ENCODE measurements around the gene PI4K2A.

The PI4K2A gene

GRCh38 chr10:97713339-97713825, 72.9 kb downstream of the PI4K2A start, which contains the start of gene MARVELD1:
Gene MARVELD1 (plus strand): TSS chr10:97713730. CDS start chr10:97713877, 147 bp downstream.
- no peaks in the 10 kb centered on the region for H3K9me3 ChIP-seq (ENCODE audit: insufficient read depth, low read depth, low read length)
- peak within 1 kb of the TSS; percentile 85 for H3K4me2 ChIP-seq (ENCODE audit: low read depth, low read length, poor library complexity, severe bottlenecking)
- no peaks in the 10 kb centered on the region for H3F3A ChIP-seq (ENCODE audit: low read depth)
- no peaks in the 10 kb centered on the region for H3K27me3 ChIP-seq (ENCODE audit: insufficient read depth, low read length, poor library complexity, severe bottlenecking)
- H3K36me3 ChIP-seq (ENCODE audit: insufficient read depth, low read length): no peaks in the 10 kb centered on the region
- H2AFZ ChIP-seq (ENCODE audit: low read length): peak within 1 kb of the TSS; percentile 85
- no peaks in the 10 kb centered on the region for H3K9me2 ChIP-seq (replicated peaks; ENCODE audit: low read depth, low read length)
- peaks cover 19% of the 10 kb centered on the region; the same call in 1 of the 2 replicates for H3K79me2 ChIP-seq (ENCODE audit: insufficient read depth, low read length)
- H4K20me1 ChIP-seq (ENCODE audit: insufficient read depth, low read length, poor library complexity, severe bottlenecking): peaks cover 7% of the 10 kb centered on the region
- peak within 1 kb of the TSS; percentile 87 for H3K9ac ChIP-seq (ENCODE audit: low read depth, low read length, poor library complexity, severe bottlenecking)
- no peak for TF ChIP-seq EZH2phosphoT487 (IDR thresholded peaks at IDR 0.05; ENCODE audit: borderline replicate concordance)
- no peak for TF ChIP-seq CTCF (conservative IDR thresholded peaks at IDR 0.05; ENCODE audit: low read length)
- H3K4me3 ChIP-seq (ENCODE audit: low read length, poor library complexity, severe bottlenecking): peak within 1 kb of the TSS; percentile 85
- peaks cover 45% of the 10 kb centered on the region for H3K4me1 ChIP-seq (ENCODE audit: insufficient read depth, low read length, poor library complexity, severe bottlenecking)

- Histone ChIP-seq H3K4me1 (ENCODE audit: insufficient read depth, low read length, poor library complexity, severe bottlenecking) (peaks cover 50% of the 10 kb centered on the region), H3K4me3 (ENCODE audit: low read length, poor library complexity, severe bottlenecking) (peak overlapping the region; percentile 85), H3K36me3 (ENCODE audit: insufficient read depth, low read length) (no peaks in the 10 kb centered on the region), H3K9me3 (ENCODE audit: insufficient read depth, low read depth, low read length) (no peaks in the 10 kb centered on the region), H3K27me3 (ENCODE audit: insufficient read depth, low read length, poor library complexity, severe bottlenecking) (no peaks in the 10 kb centered on the region), H3F3A (ENCODE audit: low read depth) (no peaks in the 10 kb centered on the region), H3K79me2 (ENCODE audit: insufficient read depth, low read length) (peaks cover 19% of the 10 kb centered on the region; the same call in 1 of the 2 replicates), H3K9me2 (replicated peaks; ENCODE audit: low read depth, low read length) (no peaks in the 10 kb centered on the region), H3K4me2 (ENCODE audit: low read depth, low read length, poor library complexity, severe bottlenecking) (peak overlapping the region; percentile 84), H4K20me1 (ENCODE audit: insufficient read depth, low read length, poor library complexity, severe bottlenecking) (peaks cover 7% of the 10 kb centered on the region), H3K9ac (ENCODE audit: low read depth, low read length, poor library complexity, severe bottlenecking) (peak overlapping the region; percentile 87), H2AFZ (ENCODE audit: low read length) (peak overlapping the region; percentile 85)
- TF ChIP-seq EZH2phosphoT487 (IDR thresholded peaks at IDR 0.05; ENCODE audit: borderline replicate concordance): no peak
- TF ChIP-seq CTCF (conservative IDR thresholded peaks at IDR 0.05; ENCODE audit: low read length): peak; percentile 44
These were observed 73.4 kb downstream of the PI4K2A start for GRCh38 chr10:97713826-97714400.

- Histone ChIP-seq H3K4me1 (ENCODE audit: insufficient read depth, low read length, poor library complexity, severe bottlenecking) (peaks cover 58% of the 10 kb centered on the region), H2AFZ (ENCODE audit: low read length) (peak overlapping the region; percentile 85), H3K27me3 (ENCODE audit: insufficient read depth, low read length, poor library complexity, severe bottlenecking) (no peaks in the 10 kb centered on the region), H3K9me3 (ENCODE audit: insufficient read depth, low read depth, low read length) (no peaks in the 10 kb centered on the region), H3F3A (ENCODE audit: low read depth) (no peaks in the 10 kb centered on the region), H3K36me3 (ENCODE audit: insufficient read depth, low read length) (no peaks in the 10 kb centered on the region), H4K20me1 (ENCODE audit: insufficient read depth, low read length, poor library complexity, severe bottlenecking) (peaks cover 7% of the 10 kb centered on the region), H3K4me2 (ENCODE audit: low read depth, low read length, poor library complexity, severe bottlenecking) (peak overlapping the region; percentile 84), H3K9me2 (replicated peaks; ENCODE audit: low read depth, low read length) (no peaks in the 10 kb centered on the region), H3K9ac (ENCODE audit: low read depth, low read length, poor library complexity, severe bottlenecking) (peak overlapping the region; percentile 87), H3K4me3 (ENCODE audit: low read length, poor library complexity, severe bottlenecking) (peak overlapping the region; percentile 85), H3K79me2 (ENCODE audit: insufficient read depth, low read length) (peaks cover 19% of the 10 kb centered on the region; the same call in 1 of the 2 replicates)
- no peak for TF ChIP-seq EZH2phosphoT487 (IDR thresholded peaks at IDR 0.05; ENCODE audit: borderline replicate concordance)
- no peak for TF ChIP-seq CTCF (conservative IDR thresholded peaks at IDR 0.05; ENCODE audit: low read length)
These were observed 74.2 kb downstream of the PI4K2A start for GRCh38 chr10:97714401-97715258.

Data from Loucy (cell line).